RPMI7951 (cell line): ENCODE measurements around the gene FUT8. TPM values are rescaled to one million over a fixed set of nuclear protein-coding genes. Genes with fewer than 3 reads are reported as not detected.
A peak's percentile ranks its signal among the peaks of the same experiment; 100 is the strongest.
"Not testable (repeated sequence)": the region's sequence is repeated elsewhere in the genome, so short reads cannot be mapped to it uniquely, and the experiment has no call there.

ENCODE experiments used
- DNase-seq: peaks from one replicate; pipeline ENCODE4 v3.0.0-alpha.2; 2012; ENCODE audit warnings: low read depth
- total RNA-seq: library from RNA; depleted of rRNA; stranded (reverse); fragments of >200 nt; shearing (Covaris generic); gene quantifications from 2 replicates; pipeline ENCODE4 v1.2.3, GENCODE V29; 2014

FUT8 gene
- total RNA-seq, 1 experiment from 2014 or later: 69.1 TPM

- no peak for DNase-seq
These were observed 210.2 kb downstream of the FUT8 start for GRCh38 chr14:65622703-65623102.

- no peak for DNase-seq
These were observed 211.2 kb downstream of the FUT8 start for GRCh38 chr14:65623759-65624158.

- no peak for DNase-seq
These were observed 214.8 kb downstream of the FUT8 start for GRCh38 chr14:65627315-65627714.

- DNase-seq: no peak
These were observed 216.1 kb downstream of the FUT8 start for GRCh38 chr14:65628664-65629063.

- DNase-seq: no peak
These were observed 218.5 kb downstream of the FUT8 start for GRCh38 chr14:65631040-65631439.

GRCh38 chr14:65632487-65632886 lies 220.0 kb downstream of the FUT8 start:
- DNase-seq: no peak

GRCh38 chr14:65633666-65634065 lies 221.1 kb downstream of the FUT8 start:
- not testable (repeated sequence) for DNase-seq

- DNase-seq: peak; percentile 24
These were observed 225.2 kb downstream of the FUT8 start for GRCh38 chr14:65637780-65638179.

GRCh38 chr14:65639216-65639615 lies 226.7 kb downstream of the FUT8 start:
- DNase-seq: no peak

- DNase-seq: no peak
These were observed 238.3 kb downstream of the FUT8 start for GRCh38 chr14:65650826-65651225.

GRCh38 chr14:65656554-65656953 lies 244.0 kb downstream of the FUT8 start:
- no peak for DNase-seq

- DNase-seq: no peak
These were observed 245.7 kb downstream of the FUT8 start for GRCh38 chr14:65658202-65658601.

GRCh38 chr14:65661865-65662264 lies 249.3 kb downstream of the FUT8 start:
- DNase-seq: no peak

- no peak for DNase-seq
These were observed 251.9 kb downstream of the FUT8 start for GRCh38 chr14:65664436-65664835.

GRCh38 chr14:65676361-65677014 lies 264.0 kb downstream of the FUT8 start:
- DNase-seq: no peak

GRCh38 chr14:65685572-65685971 lies 273.0 kb downstream of the FUT8 start:
- no peak for DNase-seq

GRCh38 chr14:65686761-65687160 lies 274.2 kb downstream of the FUT8 start:
- no peak for DNase-seq

- no peak for DNase-seq
These were observed 276.5 kb downstream of the FUT8 start for GRCh38 chr14:65689070-65689469.

- DNase-seq: not testable (repeated sequence)
These were observed 280.0 kb downstream of the FUT8 start for GRCh38 chr14:65692566-65692965.

- DNase-seq: no peak
These were observed 284.3 kb downstream of the FUT8 start for GRCh38 chr14:65696801-65697200.

GRCh38 chr14:65703521-65703920 lies 291.0 kb downstream of the FUT8 start:
- DNase-seq: no peak

GRCh38 chr14:65703996-65704395 lies 291.5 kb downstream of the FUT8 start:
- DNase-seq: peak; percentile 6

- peak; percentile 10 for DNase-seq
These were observed 291.9 kb downstream of the FUT8 start for GRCh38 chr14:65704437-65704836.

GRCh38 chr14:65704850-65705249 lies 292.3 kb downstream of the FUT8 start:
- no peak for DNase-seq
